H1 (cell line): ENCODE data around the gene MPDZ. TPM values are rescaled to one million over a fixed set of nuclear protein-coding genes. Genes with fewer than 3 reads are reported as not detected.

ENCODE experiments used
- CTCF ChIA-PET: fragments of 300-600 bp; sonication (Branson Sonifier 250); formaldehyde crosslinking; loops from one replicate; lab custom pipeline; 2021; ENCODE audit not compliant: partially characterized antibody; lab: Charles Lee
- POLR2A ChIA-PET: fragments of 300-600 bp; sonication (Branson Sonifier 250); formaldehyde crosslinking; loops from one replicate; lab custom pipeline; 2021; ENCODE audit warnings: inconsistent platforms; ENCODE audit not compliant: partially characterized antibody; lab: Charles Lee
- DNase-seq, 2 experiments: peaks; one replicate each; pipeline versions ENCODE4 v3.0.0 to v3.0.0-alpha.2; 2010 to 2022; ENCODE audit warnings: low spot score in 2 of 2, low read depth in 1 of 2, mixed read lengths in 1 of 2
- FAIRE-seq: peaks from 2 replicates; lab custom pipeline; 2011; peaks lifted over from hg19 to GRCh38; lab: Jason Lieb, UNC
- H2AFZ ChIP-seq: 2 replicates; pipeline ENCODE4 v1.8.1; 2012; ENCODE audit warnings: low read length, inconsistent platforms
- H2AK5ac ChIP-seq: 2 replicates; pipeline ENCODE4 v1.6.1; 2013; ENCODE audit warnings: low read depth, low read length
- H2BK120ac ChIP-seq: replicated peaks from 2 replicates; pipeline ENCODE3; 2013; ENCODE audit warnings: low read depth, low read length, inconsistent platforms
- H2BK12ac ChIP-seq: 2 replicates; pipeline ENCODE4 v1.6.1; 2013; ENCODE audit warnings: low read depth, low read length
- H2BK15ac ChIP-seq: 2 replicates; pipeline ENCODE4 v1.6.1; 2013; ENCODE audit warnings: low read length
- H2BK20ac ChIP-seq: 2 replicates; pipeline ENCODE4 v1.6.1; 2013; ENCODE audit warnings: low read length
- H2BK5ac ChIP-seq: 2 replicates; pipeline ENCODE4 v1.6.1; 2013; ENCODE audit warnings: low read depth, low read length
- H3K14ac ChIP-seq: 2 replicates; pipeline ENCODE4 v1.6.1; 2013; ENCODE audit warnings: inconsistent platforms; ENCODE audit not compliant: insufficient read length
- H3K18ac ChIP-seq: 2 replicates; pipeline ENCODE4 v1.6.1; 2013; ENCODE audit warnings: low read length; ENCODE audit errors: extremely low read depth
- H3K23ac ChIP-seq: 2 replicates; pipeline ENCODE4 v1.6.1; 2013; ENCODE audit warnings: inconsistent platforms; ENCODE audit not compliant: insufficient read length
- H3K23me2 ChIP-seq: 2 replicates; pipeline ENCODE4 v1.6.1; 2013; ENCODE audit warnings: low read depth, low read length
- H3K27ac ChIP-seq: 2 replicates; pipeline ENCODE4 v1.6.1; 2011; ENCODE audit warnings: low read depth, low read length, inconsistent platforms
- H3K27me3 ChIP-seq, 4 experiments: replicated peaks in 1 of 4; 1 replicate in 1 of 4; 2 replicates in 3 of 4; pipeline versions ENCODE4 v1.6.1 to v1.8.1; 2011 to 2013; ENCODE audit warnings: low read length in 3 of 4, mild to moderate bottlenecking in 3 of 4, inconsistent platforms in 2 of 4, mixed read lengths in 2 of 4, moderate library complexity in 1 of 4; ENCODE audit not compliant: control insufficient read depth in 3 of 4, insufficient read depth in 3 of 4; ENCODE audit errors: extremely low read depth in 1 of 4
- H3K36me3 ChIP-seq, 4 experiments: 2 replicates each; pipeline versions ENCODE4 v1.6.1 to v1.8.1; 2011 to 2013; ENCODE audit warnings: mild to moderate bottlenecking in 4 of 4, low read length in 3 of 4, moderate library complexity in 2 of 4, control low read depth in 1 of 4, inconsistent platforms in 1 of 4; ENCODE audit not compliant: insufficient read depth in 4 of 4, control insufficient read depth in 2 of 4
- H3K4ac ChIP-seq: replicated peaks from 2 replicates; pipeline ENCODE3; 2013; ENCODE audit warnings: low read length, low read depth, mixed read lengths, inconsistent platforms; ENCODE audit not compliant: insufficient read length
- H3K4me1 ChIP-seq, 4 experiments: replicated peaks in 1 of 4; 1 replicate in 1 of 4; 2 replicates in 3 of 4; pipeline versions ENCODE4 v1.6.1 to v1.8.1; 2011 to 2013; ENCODE audit warnings: low read length in 3 of 4, inconsistent platforms in 2 of 4, mixed read lengths in 1 of 4; ENCODE audit not compliant: insufficient read depth in 4 of 4, control insufficient read depth in 3 of 4
- H3K4me2 ChIP-seq, 2 experiments: 2 replicates each; pipeline versions ENCODE4 v1.6.1 to v1.8.1; 2011 to 2013; ENCODE audit warnings: low read depth in 2 of 2, low read length in 2 of 2, control low read depth in 1 of 2, inconsistent platforms in 1 of 2, mild to moderate bottlenecking in 1 of 2; ENCODE audit not compliant: insufficient read depth in 1 of 2
- H3K4me3 ChIP-seq, 4 experiments: fragments of 200-600, 300-600 bp in 1 of 4; sonication (generic), shearing (Covaris generic), sonication (Bioruptor Twin) in 1 of 4; 2 replicates each; pipeline versions ENCODE4 v1.5.1 to v1.8.1; 2011 to 2016; ENCODE audit warnings: low read length in 4 of 4, low read depth in 3 of 4, control low read depth in 2 of 4, inconsistent platforms in 2 of 4, mild to moderate bottlenecking in 2 of 4, mixed read lengths in 1 of 4, moderate library complexity in 1 of 4; ENCODE audit not compliant: insufficient read depth in 2 of 4; ENCODE audit errors: extremely low read depth in 1 of 4
- H3K56ac ChIP-seq: replicated peaks from 2 replicates; pipeline ENCODE3; 2013; ENCODE audit warnings: low read depth, mild to moderate bottlenecking, mixed read lengths, low read length, inconsistent platforms; ENCODE audit not compliant: insufficient read length
- H3K79me1 ChIP-seq: 2 replicates; pipeline ENCODE4 v1.6.1; 2013; ENCODE audit warnings: low read depth, low read length, control low read depth
- H3K79me2 ChIP-seq, 2 experiments: 2 replicates each; pipeline versions ENCODE4 v1.6.1 to v1.8.1; 2012 to 2013; ENCODE audit warnings: low read length in 2 of 2, mild to moderate bottlenecking in 2 of 2, inconsistent platforms in 1 of 2; ENCODE audit not compliant: insufficient read depth in 2 of 2, control insufficient read depth in 1 of 2
- H3K9ac ChIP-seq, 4 experiments: replicated peaks in 1 of 4; 1 replicate in 1 of 4; 2 replicates in 3 of 4; pipeline versions ENCODE4 v1.6.1 to v1.8.1; 2011 to 2013; ENCODE audit warnings: low read depth in 3 of 4, low read length in 3 of 4, control low read depth in 2 of 4, mild to moderate bottlenecking in 2 of 4, moderate library complexity in 2 of 4, inconsistent platforms in 1 of 4; ENCODE audit errors: extremely low read depth in 1 of 4
- H3K9me3 ChIP-seq, 2 experiments: 2 replicates each; pipeline versions ENCODE4 v1.6.1 to v1.8.1; 2012 to 2013; ENCODE audit warnings: mild to moderate bottlenecking in 2 of 2, moderate library complexity in 2 of 2, control low read depth in 1 of 2, inconsistent platforms in 1 of 2, low read depth in 1 of 2, low read length in 1 of 2, mixed read lengths in 1 of 2; ENCODE audit not compliant: insufficient read depth in 2 of 2
- H4K20me1 ChIP-seq, 2 experiments: replicated peaks in 1 of 2; 2 replicates each; pipeline versions ENCODE3 to v1.8.1; 2011 to 2013; ENCODE audit warnings: inconsistent platforms in 2 of 2, low read length in 2 of 2, mild to moderate bottlenecking in 1 of 2; ENCODE audit not compliant: insufficient read depth in 2 of 2, control insufficient read depth in 1 of 2
- H4K5ac ChIP-seq: 2 replicates; pipeline ENCODE4 v1.6.1; 2013; ENCODE audit warnings: low read length, low read depth, mixed read lengths, inconsistent platforms; ENCODE audit not compliant: insufficient read length
- H4K8ac ChIP-seq: 2 replicates; pipeline ENCODE4 v1.8.0; 2013; ENCODE audit warnings: mild to moderate bottlenecking, moderate library complexity, low read length, inconsistent platforms; ENCODE audit not compliant: insufficient read depth; ENCODE audit errors: extremely low read depth
- H4K91ac ChIP-seq: replicated peaks from 2 replicates; pipeline ENCODE3; 2013; ENCODE audit warnings: low read length, mixed read lengths, inconsistent platforms; ENCODE audit not compliant: insufficient read length
- BRCA1 ChIP-seq: IDR thresholded peaks from 2 replicates; pipeline ENCODE4 v1.6.1; 2012; ENCODE audit warnings: low read depth, low read length, improper control_type of control experiment
- WGBS, 2 experiments: shearing (Covaris generic) in 1 of 2; methylation state at CpG; one replicate each; pipeline versions ENCODE4 v1.1.6 to v1.1.7; 2013 to 2015; ENCODE audit warnings: low lambda C conversion rate in 2 of 2, mixed read lengths in 2 of 2, inconsistent platforms in 1 of 2, low coverage in 1 of 2, missing lambda C conversion rate in 1 of 2; ENCODE audit not compliant: insufficient replicate concordance in 2 of 2, insufficient coverage in 1 of 2, insufficient read length in 1 of 2; ENCODE audit errors: extremely low coverage in 1 of 2, missing lambda C conversion rate in 1 of 2; 5-methylcytosine and 5-hydroxymethylcytosine counted together
- polyA plus RNA-seq, 7 experiments: library from polyadenylated mRNA; depleted of rRNA in 3 of 7; stranded (reverse) in 5 of 7; unstranded in 2 of 7; fragments of >200 nt in 5 of 7; fragments of 200-250 nt in 2 of 7; gene quantifications; 1 replicate in 5 of 7; 2 replicates in 1 of 7; 4 replicates in 1 of 7; pipeline versions ENCODE4 v1.2.1 to v1.2.3, GENCODE V29; 2011 to 2013; ENCODE audit warnings: missing spikeins in 2 of 7, mixed read lengths in 2 of 7
- total RNA-seq: library from RNA; stranded (reverse); fragmentation: NEBNext Ultra II Directional; extraction: Animal tissue kit (Norgen Biotek cat#: 25700); gene quantifications from 2 replicates; pipeline ENCODE4 v1.2.1, GENCODE V29; 2021

MPDZ gene
- total and polyA plus RNA-seq, 2 of the 8 experiments (the other 6 are each of a cell fraction or from before 2014, with no cell fraction given): 14.6 to 39.4 TPM

DNA sequence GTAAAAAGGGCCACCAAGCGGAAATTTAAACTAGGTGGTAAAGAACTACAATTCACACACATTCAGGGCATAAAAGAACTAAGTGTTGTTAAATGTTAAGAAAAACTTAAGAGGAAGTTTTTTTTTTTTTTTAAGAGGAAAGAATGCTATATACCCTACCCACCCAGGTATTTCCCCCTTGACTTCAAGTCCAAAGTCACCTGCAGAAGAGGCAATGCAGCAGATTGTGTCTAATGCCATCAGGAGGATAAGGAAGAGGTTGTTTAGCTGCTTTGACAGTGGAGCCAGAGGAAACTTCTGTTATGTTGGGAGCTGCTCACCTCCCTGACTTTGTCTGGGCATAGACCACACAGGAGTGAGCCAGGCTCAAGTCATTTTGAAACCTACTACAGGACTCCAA lies 69.2 kb downstream of the MPDZ start:
- H4K8ac ChIP-seq: no peak overlapping the region
- H4K91ac ChIP-seq: no peak overlapping the region
- no peak overlapping the region for H2BK5ac ChIP-seq
- no peak overlapping the region for H4K5ac ChIP-seq
- H3K9ac ChIP-seq: no peak overlapping the region
- H3K27ac ChIP-seq: no peak overlapping the region
- no peak overlapping the region for H3K4ac ChIP-seq
- no peak overlapping the region for H2BK120ac ChIP-seq
- no peak for TF ChIP-seq BRCA1
- H3K4me1 ChIP-seq: no peaks in the 10 kb centered on the region
- no peak overlapping the region for H2BK15ac ChIP-seq
- H3K4me3 ChIP-seq: no peak overlapping the region
- H3K23ac ChIP-seq: no peak overlapping the region
- POLR2A ChIA-PET: no interaction called here
- no peak overlapping the region for H2BK20ac ChIP-seq
- H2AFZ ChIP-seq: no peak overlapping the region
- no peak for DNase-seq
- no peak for FAIRE-seq
- no peaks in the 10 kb centered on the region for H3K27me3 ChIP-seq
- H4K20me1 ChIP-seq: no peaks in the 10 kb centered on the region
- peaks cover 0 to 7% (median 2%) of the 10 kb centered on the region in 4 experiments; a peak in 4 of 8 replicates for H3K36me3 ChIP-seq
- H3K79me2 ChIP-seq: no peaks in the 10 kb centered on the region
- H3K4me2 ChIP-seq: no peak overlapping the region
- no peak overlapping the region for H3K18ac ChIP-seq
- no peak overlapping the region for H2BK12ac ChIP-seq
- H3K79me1 ChIP-seq: no peaks in the 10 kb centered on the region
- no peak overlapping the region for H3K56ac ChIP-seq
- 88% methylated on average over 1 of the region's 1 CpG; no CpG with 5 or more reads in 1 of the 2 experiments for WGBS, 2 experiments
- no peaks in the 10 kb centered on the region for H3K9me3 ChIP-seq
- no peaks in the 10 kb centered on the region for H3K23me2 ChIP-seq
- CTCF ChIA-PET: no interaction called here
- no peak overlapping the region for H3K14ac ChIP-seq
- no peak overlapping the region for H2AK5ac ChIP-seq
